WI38 (cell line): ENCODE measurements around the gene KRT2.

ENCODE experiments used
- H3K4me3 ChIP-seq: 2 replicates; pipeline ENCODE4 v1.5.1; 2011; ENCODE audit warnings: low read depth, mild to moderate bottlenecking, control low read depth, low read length
- CTCF ChIP-seq: IDR thresholded peaks from 2 replicates; pipeline ENCODE4 v1.5.1; 2012; ENCODE audit warnings: low read depth, mild to moderate bottlenecking, control low read depth, low read length

Gene KRT2

GRCh38 chr12:52667931-52668330 is 15.9 kb upstream of the KRT2 start:
- no peak for TF ChIP-seq CTCF
- H3K4me3 ChIP-seq, result no peak overlapping the region

GRCh38 chr12:52667509-52667908 is 15.5 kb upstream of the KRT2 start:
- TF ChIP-seq CTCF, result no peak
- no peak overlapping the region for H3K4me3 ChIP-seq

GRCh38 chr12:52666471-52666870 is 14.5 kb upstream of the KRT2 start:
- H3K4me3 ChIP-seq, result no peak overlapping the region
- TF ChIP-seq CTCF, result no peak

- H3K4me3 ChIP-seq, result no peak overlapping the region
- TF ChIP-seq CTCF, result no peak
These were observed 11.4 kb upstream of the KRT2 start for GRCh38 chr12:52663420-52663819.

GRCh38 chr12:52662918-52663229 is 10.9 kb upstream of the KRT2 start:
- H3K4me3 ChIP-seq, result no peak overlapping the region
- TF ChIP-seq CTCF, result no peak

GRCh38 chr12:52662093-52662917 is 10.3 kb upstream of the KRT2 start:
- no peak for TF ChIP-seq CTCF
- no peak overlapping the region for H3K4me3 ChIP-seq

GRCh38 chr12:52661668-52662067 is 9.7 kb upstream of the KRT2 start:
- no peak overlapping the region for H3K4me3 ChIP-seq
- no peak for TF ChIP-seq CTCF
